ENCODE results near the gene GPX8.

The GPX8 gene, protein sequence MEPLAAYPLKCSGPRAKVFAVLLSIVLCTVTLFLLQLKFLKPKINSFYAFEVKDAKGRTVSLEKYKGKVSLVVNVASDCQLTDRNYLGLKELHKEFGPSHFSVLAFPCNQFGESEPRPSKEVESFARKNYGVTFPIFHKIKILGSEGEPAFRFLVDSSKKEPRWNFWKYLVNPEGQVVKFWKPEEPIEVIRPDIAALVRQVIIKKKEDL

DNA sequence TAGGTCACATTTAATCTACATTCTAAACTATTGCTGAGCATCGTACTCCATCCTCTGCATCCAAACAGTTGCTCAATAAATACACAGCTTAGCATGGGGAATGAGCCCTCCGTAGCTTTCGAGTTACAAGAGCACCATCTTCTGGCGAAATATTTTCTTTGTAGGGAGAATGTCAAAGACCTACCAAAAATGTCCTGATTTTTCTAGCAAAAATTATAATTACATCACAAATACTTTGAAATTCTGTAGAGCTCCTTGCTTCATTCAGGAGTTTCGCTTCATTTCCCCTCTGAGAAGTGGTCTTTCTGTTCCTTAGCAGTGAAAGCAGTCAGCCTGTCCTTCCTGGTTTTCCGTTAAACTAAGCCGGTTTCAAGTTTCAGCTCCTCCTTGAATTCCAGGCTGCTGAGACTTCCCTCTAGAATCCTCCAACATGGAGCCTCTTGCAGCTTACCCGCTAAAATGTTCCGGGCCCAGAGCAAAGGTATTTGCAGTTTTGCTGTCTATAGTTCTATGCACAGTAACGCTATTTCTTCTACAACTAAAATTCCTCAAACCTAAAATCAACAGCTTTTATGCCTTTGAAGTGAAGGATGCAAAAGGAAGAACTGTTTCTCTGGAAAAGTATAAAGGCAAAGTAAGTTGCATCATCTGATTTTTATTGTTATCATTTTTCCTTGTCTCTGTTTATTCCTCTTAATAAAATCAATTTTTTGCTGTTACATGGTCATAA lies at the start of gene GPX8:
Gene GPX8 (plus strand): TSS at position 409 of the 730 bp plus-strand sequence. CDS start 22 bp downstream, at position 431.
- in situ Hi-C loops (cut with HindIII; ENCODE audit: low sequenced_read_pairs), result no loop called here

DNA sequence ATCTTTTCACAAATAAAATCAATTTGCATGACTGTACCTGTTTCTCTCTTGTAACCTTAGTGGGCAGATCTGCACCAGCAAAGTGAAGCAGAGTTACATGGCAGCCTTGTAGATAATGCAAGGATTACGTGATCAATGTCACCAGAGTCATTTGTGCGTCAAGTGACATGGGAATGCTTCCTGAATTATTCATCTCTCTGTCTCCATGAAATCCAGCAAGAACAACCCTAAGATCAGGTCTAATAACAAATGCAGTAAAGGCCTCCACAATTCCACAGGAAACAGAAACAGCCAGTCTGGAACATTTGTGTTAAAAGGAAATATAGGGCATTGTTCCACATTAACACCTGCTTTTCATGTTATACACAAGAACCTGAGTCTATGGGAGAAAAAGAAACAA lies 49.8 kb upstream of the GPX8 start:
- in situ Hi-C loops (cut with HindIII; ENCODE audit: low sequenced_read_pairs), result no loop called here

DNA sequence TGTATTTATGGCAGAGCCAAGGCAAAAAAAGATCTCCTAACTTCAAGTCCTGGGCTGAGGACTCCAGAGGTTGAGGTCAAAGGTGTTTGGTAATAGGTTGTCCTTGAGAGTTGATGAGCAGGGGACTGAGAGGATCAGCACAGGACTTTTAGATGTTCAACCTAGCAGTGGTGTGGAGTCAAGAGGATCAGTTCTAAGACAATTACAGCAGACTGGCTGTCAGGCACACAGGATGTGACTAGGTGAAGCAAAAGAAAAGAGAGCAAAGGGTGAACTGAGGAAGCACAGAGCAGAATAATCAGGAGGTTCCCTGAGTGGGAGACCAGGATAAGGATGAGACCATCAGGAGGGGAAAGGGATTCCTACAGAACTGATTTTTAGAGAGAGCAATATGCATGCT lies 46.6 kb upstream of the GPX8 start:
- in situ Hi-C loops (cut with HindIII; ENCODE audit: low sequenced_read_pairs), result no loop called here

DNA sequence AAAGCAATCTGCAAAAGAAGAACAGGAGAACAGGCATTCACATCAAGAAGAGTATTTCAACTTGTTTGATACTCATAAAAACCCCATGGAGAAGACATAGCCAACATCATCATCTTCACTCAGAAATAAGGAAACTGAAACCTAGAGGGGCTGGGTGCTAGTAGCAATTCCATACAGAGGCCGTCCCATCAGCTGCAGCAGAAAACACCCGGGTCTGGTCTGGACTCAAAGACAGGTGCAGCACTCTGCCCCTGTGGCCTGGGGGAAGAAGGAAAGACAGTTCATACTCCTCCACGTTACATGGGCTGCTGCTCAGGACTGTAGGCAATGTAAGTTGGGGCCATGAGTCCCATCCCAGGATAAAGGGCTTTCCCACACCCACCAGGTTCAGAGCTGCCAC lies 45.9 kb upstream of the GPX8 start:
- in situ Hi-C loops (cut with HindIII; ENCODE audit: low sequenced_read_pairs), result no loop called here

DNA sequence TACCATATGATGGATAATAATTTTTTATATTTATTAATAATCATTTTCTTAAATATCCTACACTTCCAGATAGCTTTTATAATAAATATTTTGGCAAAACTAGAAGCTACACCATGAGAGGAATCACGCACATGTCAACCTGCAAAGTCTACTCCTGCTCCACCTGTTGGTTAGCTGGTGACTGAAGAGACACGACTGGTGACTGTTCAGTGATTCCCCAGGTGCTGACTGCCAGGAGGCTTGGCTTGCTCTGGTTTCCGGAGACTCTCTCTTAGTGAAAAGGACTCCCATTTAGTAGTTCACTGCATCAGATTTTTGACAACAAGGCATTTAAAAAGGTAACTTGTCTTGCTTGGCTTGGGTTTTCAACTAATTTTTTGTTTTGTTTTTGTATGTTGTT lies 36.6 kb upstream of the GPX8 start:
- in situ Hi-C loops (cut with HindIII; ENCODE audit: low sequenced_read_pairs), result no loop called here

DNA sequence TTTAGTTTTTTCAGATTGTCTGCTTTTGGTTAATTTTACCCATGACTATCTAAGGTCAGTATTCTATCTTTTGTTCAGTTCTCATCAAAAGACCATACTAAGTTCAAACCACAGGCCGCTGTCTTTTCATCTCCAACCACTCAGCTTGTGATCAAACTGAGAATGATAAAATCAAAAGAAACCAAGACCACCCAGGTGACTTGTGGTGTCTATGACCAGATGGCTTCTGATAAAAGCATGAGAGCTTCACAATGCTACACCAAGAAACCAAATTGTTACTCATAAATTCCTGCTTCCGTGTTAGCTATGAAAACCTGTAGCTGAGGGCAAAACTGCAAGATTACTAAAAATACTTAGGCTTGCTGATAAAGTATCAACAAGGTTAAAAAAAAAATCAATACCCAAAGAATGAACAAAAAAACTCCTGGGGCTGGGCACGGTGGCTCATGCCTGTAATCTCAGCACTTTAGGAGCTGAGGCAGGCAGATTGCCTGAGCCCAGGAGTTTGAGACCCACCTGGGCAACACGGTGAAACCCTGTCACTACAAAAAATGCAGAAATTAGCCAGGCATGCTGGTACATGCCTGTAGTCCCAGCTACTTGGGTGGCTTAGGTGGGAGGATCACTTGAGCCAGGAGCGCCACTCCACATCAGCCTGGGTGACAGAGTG lies 25.8 kb upstream of the GPX8 start:
- in situ Hi-C loops (cut with HindIII; ENCODE audit: low sequenced_read_pairs), result loop anchor here (25.0 kb wide), 1 partner anchor 222 kb away; no protein-coding TSS in a partner anchor

DNA sequence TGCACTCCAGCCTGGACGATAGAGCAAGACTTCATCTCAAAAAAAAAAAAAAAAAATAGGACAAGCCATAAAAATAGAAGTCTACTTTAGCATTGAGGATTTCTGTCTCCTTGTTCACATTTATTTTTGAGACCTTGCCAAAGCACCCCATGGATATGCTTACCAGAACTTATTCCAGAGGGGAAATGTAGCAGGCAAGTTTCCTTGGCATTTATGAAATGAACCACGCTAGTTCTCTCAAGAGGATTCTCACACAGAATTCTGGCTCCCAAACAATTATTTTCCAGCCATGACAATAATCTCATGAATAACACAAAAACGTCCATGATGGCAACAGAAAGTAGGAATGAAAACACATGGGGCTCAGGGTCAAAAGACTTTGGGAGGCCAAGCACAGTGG lies 23.4 kb upstream of the GPX8 start:
- in situ Hi-C loops (cut with HindIII; ENCODE audit: low sequenced_read_pairs), result loop anchor here (25.0 kb wide), 1 partner anchor 224 kb away; no protein-coding TSS in a partner anchor

DNA sequence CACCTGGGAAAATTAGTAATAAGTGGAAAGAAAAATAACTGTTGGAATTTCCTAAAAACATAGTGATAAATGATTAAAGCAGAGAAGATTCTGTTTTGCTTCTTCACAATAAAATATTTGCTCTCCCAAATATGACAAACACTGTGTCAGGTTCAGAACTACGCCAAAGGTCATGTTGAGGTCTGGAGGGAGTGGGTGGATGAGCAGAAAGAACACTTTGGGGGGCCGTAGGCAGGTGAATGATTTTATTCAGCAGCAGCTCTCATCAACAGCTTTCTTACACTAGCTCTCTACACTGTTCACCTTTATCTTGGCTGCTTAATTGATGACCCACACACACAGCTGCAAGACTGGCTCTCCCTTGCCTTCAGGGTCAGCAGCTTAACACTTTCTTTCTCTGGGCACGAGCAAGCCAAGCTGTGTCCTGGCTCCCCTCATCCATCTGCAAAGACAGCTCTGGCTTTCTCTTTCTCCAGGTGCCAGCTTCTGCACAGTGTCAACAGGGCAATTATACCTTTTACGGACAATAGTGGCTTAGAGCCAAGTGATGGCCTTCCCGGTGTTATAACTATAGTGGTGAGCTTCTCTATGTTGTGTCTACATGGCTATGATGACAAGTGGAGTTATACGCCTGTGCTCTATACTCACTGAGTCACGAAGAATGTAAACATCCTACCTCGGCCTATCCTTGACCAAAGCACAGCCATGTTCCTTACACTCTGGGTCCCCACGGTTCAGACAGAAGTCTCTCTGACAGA lies 18.9 kb upstream of the GPX8 start:
- in situ Hi-C loops (cut with HindIII; ENCODE audit: low sequenced_read_pairs), result loop anchor here (25.0 kb wide), 1 partner anchor 229 kb away; no protein-coding TSS in a partner anchor

DNA sequence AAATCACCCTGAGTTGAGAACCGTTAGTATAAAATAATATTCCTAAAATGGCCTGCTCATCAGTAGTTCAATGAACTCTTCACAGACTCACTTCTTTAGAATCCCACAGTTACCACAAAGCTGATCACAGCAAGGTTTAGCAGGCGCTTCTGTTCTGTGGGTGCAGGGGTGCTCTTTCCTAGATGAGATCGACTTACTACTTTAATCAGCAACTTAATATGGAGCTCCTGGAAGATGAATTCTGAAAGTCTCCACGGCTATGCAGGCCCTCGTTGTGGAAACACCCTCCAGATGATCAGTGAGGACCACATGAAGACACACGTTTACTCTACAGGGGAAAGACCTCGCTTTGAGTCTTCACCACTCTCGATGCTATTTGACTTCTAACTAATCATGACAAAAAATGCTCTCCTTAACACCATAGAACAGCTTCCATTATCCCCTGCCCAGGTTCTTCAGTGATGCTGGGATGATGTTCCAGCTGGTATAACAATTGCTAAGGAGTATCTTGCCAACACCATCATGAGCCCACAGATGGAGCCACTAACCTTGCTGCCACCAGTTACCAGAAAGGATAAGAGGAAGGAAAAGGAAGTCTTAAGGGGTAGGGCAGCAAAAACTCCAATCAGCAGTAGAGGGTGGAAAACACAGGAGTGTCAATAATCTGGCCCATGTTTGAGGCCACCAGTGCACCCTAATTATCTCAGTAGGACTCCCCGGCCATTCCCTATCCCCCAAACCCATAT lies 17.9 kb upstream of the GPX8 start:
- in situ Hi-C loops (cut with HindIII; ENCODE audit: low sequenced_read_pairs), result loop anchor here (25.0 kb wide), 1 partner anchor 230 kb away; no protein-coding TSS in a partner anchor

DNA sequence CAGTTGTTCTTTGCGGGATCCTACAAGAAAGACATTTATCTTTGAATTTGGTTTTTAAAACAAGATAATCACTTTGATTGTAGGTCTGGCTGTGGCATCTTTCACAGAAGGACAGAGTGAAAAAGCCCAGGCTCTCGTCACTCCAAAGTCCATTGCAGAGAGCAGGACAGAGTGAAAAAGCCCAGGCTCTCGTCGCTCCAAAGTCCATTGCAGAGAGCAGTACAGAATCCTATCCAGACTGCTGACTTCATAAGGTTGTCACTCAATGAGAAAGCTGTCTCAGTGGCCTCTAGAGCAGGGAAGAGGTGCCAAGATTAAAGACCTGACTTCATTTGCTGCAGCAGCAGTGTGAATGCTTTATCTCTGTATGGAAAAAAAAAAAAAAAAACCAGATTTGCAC lies 16.3 kb upstream of the GPX8 start:
- in situ Hi-C loops (cut with HindIII; ENCODE audit: low sequenced_read_pairs), result loop anchor here (25.0 kb wide), 1 partner anchor 231 kb away; no protein-coding TSS in a partner anchor

DNA sequence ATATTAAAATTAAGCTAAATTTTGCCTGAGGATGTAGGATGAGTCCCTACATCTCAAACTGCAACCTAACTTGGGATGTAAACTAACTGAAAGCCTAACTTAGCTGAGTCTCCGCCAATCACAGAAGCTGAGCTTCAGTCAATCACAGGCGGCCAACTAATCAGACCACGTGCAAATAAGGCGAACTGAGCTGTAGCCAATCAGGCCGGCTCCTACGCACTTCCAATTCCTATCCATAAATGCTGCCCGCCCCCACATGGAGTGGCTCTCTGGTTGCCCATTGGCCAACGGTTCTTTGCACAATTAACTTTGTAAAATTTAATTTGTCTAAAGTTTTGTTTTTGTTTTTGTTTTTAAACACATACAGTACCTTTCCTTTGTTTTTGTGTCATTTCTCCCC lies 13.9 kb upstream of the GPX8 start:
- in situ Hi-C loops (cut with HindIII; ENCODE audit: low sequenced_read_pairs), result loop anchor here (25.0 kb wide), 1 partner anchor 234 kb away; no protein-coding TSS in a partner anchor

DNA sequence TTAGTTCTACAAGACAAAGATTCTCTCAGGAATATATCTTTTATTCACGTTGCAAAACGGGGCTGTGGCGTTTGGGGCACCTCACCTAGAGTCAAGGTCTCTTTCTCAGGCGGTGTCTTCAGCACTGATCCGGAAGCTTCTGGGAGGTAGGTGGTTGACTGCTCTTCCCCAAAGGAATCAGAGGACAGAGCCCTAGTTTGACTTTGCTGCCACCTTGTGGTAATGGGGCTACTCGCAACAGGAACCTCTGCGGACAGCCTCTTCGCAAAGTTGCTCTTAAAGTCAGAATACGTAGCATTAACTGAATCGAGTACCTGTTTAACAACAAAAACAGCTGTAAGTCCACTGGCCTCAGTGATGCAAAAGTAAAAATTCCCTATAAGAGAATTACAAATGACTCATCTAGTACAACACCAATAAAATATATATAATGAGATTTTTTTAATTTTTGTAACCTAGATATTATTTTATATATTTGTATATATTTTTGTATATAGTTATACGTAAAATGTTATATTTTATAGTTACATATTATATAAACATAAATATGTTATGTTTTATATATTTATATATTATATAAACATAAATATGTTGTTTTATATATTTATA lies 13.3 kb upstream of the GPX8 start:
- in situ Hi-C loops (cut with HindIII; ENCODE audit: low sequenced_read_pairs), result loop anchor here (25.0 kb wide), 1 partner anchor 234 kb away; no protein-coding TSS in a partner anchor

DNA sequence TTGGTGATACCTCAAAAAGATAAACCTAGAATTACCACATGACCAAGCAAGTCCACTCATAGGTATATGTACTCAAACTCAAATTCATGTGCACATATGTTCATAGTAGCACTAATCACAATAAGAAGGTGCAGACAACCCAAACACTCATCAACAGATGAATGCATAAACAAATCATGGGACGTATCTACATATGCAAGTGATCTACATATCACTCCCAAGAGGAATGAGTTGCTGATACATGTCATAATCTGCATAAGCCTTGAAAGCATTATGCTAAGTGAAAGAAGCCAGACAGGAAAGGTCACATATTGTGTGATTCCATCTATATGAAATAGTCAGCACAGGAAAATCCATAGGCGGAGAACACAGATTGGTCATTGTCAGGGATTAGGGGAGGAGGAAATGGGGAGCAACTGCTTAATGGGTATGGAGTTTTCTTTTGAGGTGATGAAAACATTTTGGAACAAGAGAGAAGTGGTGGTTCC lies 10.6 kb upstream of the GPX8 start:
- in situ Hi-C loops (cut with HindIII; ENCODE audit: low sequenced_read_pairs), result loop anchor here (25.0 kb wide), 1 partner anchor 237 kb away; no protein-coding TSS in a partner anchor

DNA sequence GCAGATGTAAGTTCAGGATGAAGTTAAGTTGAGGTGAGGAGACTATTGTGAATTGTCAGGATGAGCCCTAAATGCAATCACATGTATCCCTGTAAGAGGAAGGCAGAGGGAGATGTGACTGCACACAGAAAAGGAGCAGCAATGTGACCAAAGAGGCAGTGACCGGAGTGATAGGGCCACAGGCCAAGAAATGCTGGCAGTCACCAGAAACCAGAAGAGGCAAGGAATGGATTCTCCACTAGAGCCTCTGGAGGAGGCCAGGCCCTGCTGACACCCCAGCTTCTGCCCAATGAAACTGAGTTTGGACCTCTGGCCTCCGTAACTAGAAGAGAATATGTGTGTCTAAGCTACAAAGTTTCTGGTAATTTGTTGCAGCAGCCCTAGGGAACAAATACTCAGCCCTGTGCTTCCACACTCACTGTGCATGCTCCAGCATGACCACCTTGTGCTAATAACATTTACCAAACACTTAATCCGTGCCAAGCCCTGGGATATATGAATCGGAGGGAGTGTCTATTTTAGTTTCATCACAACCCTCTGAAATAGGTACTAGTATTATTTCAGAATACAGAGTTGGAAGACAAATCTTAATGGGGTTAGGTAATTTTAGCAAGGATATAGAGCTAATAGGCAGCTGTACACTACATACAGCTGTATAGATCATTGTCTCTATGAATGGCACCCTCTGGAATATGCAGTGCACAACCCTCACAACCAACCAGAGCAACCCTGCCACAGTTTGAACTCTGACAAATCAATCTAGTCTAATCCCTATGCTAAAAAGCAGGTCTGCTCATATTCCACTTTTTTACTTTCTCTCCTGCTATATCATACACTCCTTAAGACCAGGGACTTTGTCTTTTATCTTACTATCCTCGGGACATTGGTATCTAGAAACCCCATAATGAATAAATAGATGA lies 7.8 kb upstream of the GPX8 start:
- in situ Hi-C loops (cut with HindIII; ENCODE audit: low sequenced_read_pairs), result no loop called here

DNA sequence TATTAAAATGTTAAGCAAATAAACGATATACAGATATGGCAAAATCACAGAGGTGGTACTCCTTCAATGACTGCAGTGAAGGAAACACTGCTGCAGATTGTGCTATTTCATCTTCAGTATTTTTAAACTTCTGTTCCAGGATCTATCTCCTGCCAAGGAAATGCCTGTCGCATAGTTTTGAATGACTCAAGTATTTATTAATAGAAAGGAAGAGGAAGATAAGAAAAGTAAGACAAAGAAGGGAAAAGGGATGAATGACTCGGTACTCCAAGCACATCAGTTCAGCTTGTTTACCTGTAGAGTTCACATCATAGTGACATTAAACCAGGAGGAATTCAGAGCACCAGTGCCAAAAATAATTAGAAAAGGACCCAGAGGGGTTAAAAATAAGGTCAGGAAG lies 5.1 kb upstream of the GPX8 start:
- in situ Hi-C loops (cut with HindIII; ENCODE audit: low sequenced_read_pairs), result no loop called here

DNA sequence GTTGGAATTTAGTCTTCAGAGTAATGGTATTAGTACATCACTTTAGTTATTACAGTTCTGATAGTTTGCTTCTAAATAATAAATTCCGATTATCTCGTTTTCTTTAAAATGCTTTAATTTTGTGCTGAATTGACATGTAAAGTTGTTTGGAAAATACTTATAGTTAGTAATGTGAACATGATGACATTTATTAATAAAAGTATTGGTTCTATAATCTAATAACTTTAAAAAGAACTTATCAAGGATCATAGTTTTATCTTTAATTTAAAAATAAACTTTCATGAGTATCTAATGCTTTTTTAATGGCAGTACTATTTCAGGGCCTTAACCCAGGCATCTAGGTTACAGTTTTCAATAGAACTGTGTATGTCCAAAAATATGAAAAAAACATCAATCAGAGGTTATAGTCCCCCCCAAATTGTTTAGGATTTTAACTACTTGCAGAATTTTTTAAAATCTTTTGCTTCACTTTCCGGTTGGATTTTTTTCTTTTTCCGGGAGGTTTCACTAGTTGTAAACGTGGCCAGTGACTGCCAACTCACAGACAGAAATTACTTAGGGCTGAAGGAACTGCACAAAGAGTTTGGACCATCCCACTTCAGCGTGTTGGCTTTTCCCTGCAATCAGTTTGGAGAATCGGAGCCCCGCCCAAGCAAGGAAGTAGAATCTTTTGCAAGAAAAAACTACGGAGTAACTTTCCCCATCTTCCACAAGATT lies 680 bp downstream of the GPX8 start:
- in situ Hi-C loops (cut with HindIII; ENCODE audit: low sequenced_read_pairs), result no loop called here

DNA sequence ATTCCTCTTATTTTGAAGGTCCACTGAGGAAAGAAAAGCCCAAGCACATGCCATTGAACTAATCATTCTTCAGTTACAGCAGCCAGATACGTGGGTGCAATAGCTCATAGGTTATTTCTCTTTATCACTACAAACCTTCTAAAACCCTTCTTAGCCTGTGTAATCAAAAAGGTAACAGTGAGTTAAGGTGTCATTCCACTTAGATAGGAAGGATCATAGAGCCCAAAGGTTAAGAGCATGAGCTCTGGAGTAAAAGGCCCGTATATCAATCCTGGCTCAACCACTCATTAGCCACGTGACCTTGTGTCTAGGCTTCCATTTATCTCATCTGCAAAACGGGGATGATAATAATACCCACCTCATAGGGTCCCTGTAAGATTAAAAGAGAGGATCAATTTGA lies 2.7 kb downstream of the GPX8 start:
- in situ Hi-C loops (cut with HindIII; ENCODE audit: low sequenced_read_pairs), result no loop called here

DNA sequence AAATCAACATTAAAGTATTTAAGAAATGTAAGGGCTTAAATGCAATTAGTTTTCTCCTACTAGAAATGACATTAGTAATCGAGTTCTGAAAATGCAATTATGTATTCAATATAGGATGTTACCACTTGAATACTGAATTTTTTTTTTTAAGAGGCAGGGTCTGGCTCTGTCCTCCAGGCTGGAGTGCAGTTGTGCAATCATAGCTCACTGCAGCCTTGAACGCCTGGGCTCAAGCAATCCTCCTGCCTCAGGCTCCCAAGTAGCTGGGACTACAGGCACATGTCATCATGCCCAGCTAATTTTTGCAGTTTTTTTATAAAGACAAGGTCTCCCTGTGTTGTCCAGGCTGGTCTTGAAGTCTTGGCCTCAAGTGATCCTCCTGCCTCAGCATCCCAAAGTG lies 11.5 kb downstream of the GPX8 start:
- in situ Hi-C loops (cut with HindIII; ENCODE audit: low sequenced_read_pairs), result loop anchor here (10.0 kb wide), 1 partner anchor 233 kb away; no protein-coding TSS in a partner anchor
